Stomach smooth muscle (tissue), 2 donors: Measurements from ENCODE around the gene DGLUCY.
A peak's percentile ranks its signal among the peaks of the same experiment; 100 is the strongest.
"Not testable (repeated sequence)": the region's sequence is repeated elsewhere in the genome, so short reads cannot be mapped to it uniquely, and the experiment has no call there.

Experiments
- H3K27ac ChIP-seq: one replicate; pipeline ENCODE4 v1.7.0; 2013; ENCODE audit warnings: mild to moderate bottlenecking, low read length, inconsistent platforms
- H3K27me3 ChIP-seq, 2 donors: one replicate each; pipeline ENCODE4 v1.7.0; 2013; ENCODE audit warnings: low read length in 2 of 2; ENCODE audit not compliant: insufficient read depth in 2 of 2, control insufficient read depth in 1 of 2
- H3K36me3 ChIP-seq, 2 donors: one replicate each; pipeline ENCODE4 v1.7.0; 2013; ENCODE audit warnings: low read length in 2 of 2; ENCODE audit not compliant: control insufficient read depth in 2 of 2, insufficient read depth in 2 of 2
- H3K4me1 ChIP-seq: one replicate; pipeline ENCODE4 v1.7.0; 2013; ENCODE audit warnings: low read length; ENCODE audit not compliant: control insufficient read depth, insufficient read depth
- H3K4me3 ChIP-seq, 2 donors: one replicate each; pipeline ENCODE4 v1.7.0; 2013; ENCODE audit warnings: low read length in 2 of 2
- H3K9ac ChIP-seq, 2 donors: one replicate each; pipeline ENCODE4 v1.7.0; 2013; ENCODE audit warnings: low read length in 2 of 2, mild to moderate bottlenecking in 1 of 2
- H3K9me3 ChIP-seq, 2 donors: one replicate each; pipeline ENCODE4 v1.7.0; 2013; ENCODE audit warnings: low read length in 2 of 2; ENCODE audit not compliant: control insufficient read depth in 2 of 2
- donor health status: healthy.
- donor health status: Pancreatic carcinoma.

Gene DGLUCY

DNA sequence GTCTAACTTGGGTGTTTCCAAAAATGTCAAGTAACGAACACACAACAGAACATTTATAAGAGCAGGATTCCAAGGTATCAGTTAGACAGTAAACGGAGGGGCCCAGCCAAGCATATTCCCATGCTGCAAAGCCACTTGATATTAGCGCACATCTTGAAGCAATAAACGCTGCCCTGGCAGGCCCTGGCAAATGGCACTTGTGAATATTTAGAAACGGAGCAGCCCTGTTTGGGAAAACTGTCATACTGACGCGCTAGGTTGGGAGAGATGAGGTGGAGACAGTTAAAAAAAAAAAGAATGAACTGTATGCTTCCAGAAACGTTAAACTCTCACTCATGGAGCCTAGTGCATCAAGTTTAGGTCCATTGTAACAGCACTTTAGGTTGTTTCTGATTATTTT lies 9.3 kb downstream of the DGLUCY start:
- no peaks in the 10 kb centered on the region for H3K9me3 ChIP-seq
- peak overlapping the region; percentile 24 to 32 for H3K4me3 ChIP-seq

DNA sequence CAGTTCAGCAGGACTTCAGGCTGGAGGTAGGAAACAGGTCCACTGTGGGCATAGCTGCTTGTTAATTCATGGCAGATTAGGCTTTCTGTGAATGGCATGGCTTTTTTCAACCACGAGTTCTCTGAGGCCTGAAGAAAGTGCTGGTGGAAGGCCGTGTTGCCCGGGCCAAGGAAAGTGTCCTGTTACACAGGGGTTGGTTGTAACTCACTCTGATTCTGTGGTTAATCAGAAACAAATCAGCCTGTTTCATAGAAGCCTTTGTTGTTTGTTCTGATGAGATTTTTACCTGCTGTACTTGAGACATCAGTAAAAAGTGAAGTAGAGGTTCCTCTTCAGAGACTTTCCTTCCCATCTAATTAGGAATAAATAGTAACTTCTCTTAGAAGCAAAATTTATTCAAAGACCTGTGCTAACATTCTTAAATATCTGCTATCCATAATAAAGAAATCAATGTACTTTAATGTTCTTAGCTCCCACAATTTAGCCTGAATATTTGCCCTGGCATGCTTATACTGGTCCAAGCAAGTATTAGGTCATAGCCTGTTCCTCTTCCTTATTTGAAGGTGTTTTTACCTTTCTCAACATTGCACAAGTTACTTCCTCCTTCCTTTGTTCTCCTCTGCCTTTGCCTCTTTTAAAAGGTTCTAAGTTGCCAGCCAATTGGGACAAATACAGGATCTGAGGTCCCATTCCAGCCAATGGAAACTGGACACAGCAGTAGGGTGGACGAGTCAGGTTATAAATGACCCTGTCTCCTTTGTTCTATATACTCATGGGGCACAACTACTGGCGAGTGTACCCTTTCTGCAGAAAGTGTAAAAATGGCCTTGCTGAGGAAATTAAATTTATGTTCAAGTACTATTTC lies 10.8 kb downstream of the DGLUCY start:
- peaks cover 43% of the 10 kb centered on the region for H3K4me1 ChIP-seq
- peaks cover 7 to 14% of the 10 kb centered on the region in 2 donors for H3K36me3 ChIP-seq
- not testable (repeated sequence) for H3K4me3 ChIP-seq, H3K9me3 ChIP-seq, H3K27me3 ChIP-seq
- H3K9ac ChIP-seq = peak overlapping the region in 1 of 2 donors; percentile 21
- H3K27ac ChIP-seq = peak overlapping the region; percentile 84

More for the DNA sequence above, 9.3 kb downstream of the DGLUCY start:
- H3K27ac ChIP-seq = peak overlapping the region; percentile 84
- peaks cover 12 to 14% of the 10 kb centered on the region in 2 donors for H3K36me3 ChIP-seq
- H3K9ac ChIP-seq = peak overlapping the region; percentile 37 to 63
- H3K4me1 ChIP-seq = peaks cover 47% of the 10 kb centered on the region
- no peaks in the 10 kb centered on the region for H3K27me3 ChIP-seq

DNA sequence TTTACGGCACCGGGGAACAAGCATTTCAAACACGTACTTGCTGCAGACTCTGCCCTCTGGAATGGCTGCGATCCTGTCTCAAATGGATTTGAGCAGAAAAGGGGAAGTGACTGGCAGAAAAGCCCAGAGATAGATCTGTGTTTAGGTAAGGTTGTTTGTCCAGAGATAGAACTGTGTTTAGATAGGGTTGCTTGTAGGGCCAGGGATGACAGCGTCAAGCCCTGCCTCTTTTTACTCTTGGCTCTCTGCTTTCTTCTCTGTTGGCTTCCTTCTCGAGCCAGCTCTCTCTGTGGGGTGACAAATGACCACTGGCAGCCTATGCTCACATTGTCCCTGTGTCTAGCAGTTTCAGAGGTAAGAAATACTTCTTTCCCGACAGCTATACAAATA lies 11.4 kb downstream of the DGLUCY start:
- peaks cover 7 to 18% of the 10 kb centered on the region in 2 donors for H3K36me3 ChIP-seq
- H3K27ac ChIP-seq = peak overlapping the region; percentile 58
- no peaks in the 10 kb centered on the region for H3K9me3 ChIP-seq
- H3K27me3 ChIP-seq = no peaks in the 10 kb centered on the region
- peaks cover 37% of the 10 kb centered on the region for H3K4me1 ChIP-seq
- no peak overlapping the region for H3K4me3 ChIP-seq
- no peak overlapping the region for H3K9ac ChIP-seq

DNA sequence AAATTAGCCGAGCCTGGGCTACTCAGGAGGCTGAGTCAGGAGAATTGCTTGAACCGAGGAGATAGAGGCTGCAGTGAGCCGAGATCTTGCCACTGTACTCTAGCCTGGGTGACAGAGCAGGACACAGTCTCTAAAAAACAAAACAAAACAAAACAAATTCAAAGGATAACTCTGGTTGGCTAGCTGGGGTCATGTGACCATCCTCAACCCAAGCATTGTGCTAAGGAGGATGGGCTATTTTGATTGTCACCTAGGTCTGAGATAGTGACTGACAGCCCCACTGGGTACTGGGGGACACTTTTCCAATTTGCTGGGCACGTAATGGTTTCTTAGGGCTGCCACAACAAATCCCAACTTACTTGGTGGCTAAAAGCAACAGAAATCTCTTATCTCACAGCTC lies 11.9 kb downstream of the DGLUCY start:
- H3K36me3 ChIP-seq = peaks cover 7 to 17% of the 10 kb centered on the region in 2 donors
- peak overlapping the region; percentile 58 for H3K27ac ChIP-seq
- no peak overlapping the region for H3K4me3 ChIP-seq
- no peaks in the 10 kb centered on the region for H3K9me3 ChIP-seq
- H3K27me3 ChIP-seq = no peaks in the 10 kb centered on the region
- peaks cover 37% of the 10 kb centered on the region for H3K4me1 ChIP-seq
- H3K9ac ChIP-seq = no peak overlapping the region

DNA sequence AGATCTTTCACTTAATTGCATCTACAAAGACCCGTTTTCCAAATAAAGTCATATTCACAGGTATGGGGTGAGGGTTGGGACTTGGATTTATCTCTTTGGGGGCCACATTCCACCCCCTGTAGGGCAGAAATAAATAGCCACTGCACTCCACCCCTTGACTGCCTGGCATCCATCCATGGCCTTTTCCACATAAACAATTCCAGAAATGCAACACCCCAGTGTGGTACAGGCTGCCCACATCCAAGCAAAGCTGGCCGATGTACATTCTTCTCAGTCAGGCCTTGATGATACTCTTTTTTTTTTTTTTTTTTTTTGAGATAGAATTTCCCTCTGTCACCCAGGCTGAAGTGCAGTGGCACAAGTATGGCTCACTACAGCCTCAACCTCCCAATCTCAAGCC lies 12.9 kb downstream of the DGLUCY start:
- H3K27me3 ChIP-seq = no peaks in the 10 kb centered on the region
- no peaks in the 10 kb centered on the region for H3K9me3 ChIP-seq
- no peak overlapping the region for H3K27ac ChIP-seq
- H3K4me1 ChIP-seq = peaks cover 37% of the 10 kb centered on the region
- H3K4me3 ChIP-seq = no peak overlapping the region
- H3K36me3 ChIP-seq = peaks cover 8 to 14% of the 10 kb centered on the region in 2 donors
- H3K9ac ChIP-seq = no peak overlapping the region

DNA sequence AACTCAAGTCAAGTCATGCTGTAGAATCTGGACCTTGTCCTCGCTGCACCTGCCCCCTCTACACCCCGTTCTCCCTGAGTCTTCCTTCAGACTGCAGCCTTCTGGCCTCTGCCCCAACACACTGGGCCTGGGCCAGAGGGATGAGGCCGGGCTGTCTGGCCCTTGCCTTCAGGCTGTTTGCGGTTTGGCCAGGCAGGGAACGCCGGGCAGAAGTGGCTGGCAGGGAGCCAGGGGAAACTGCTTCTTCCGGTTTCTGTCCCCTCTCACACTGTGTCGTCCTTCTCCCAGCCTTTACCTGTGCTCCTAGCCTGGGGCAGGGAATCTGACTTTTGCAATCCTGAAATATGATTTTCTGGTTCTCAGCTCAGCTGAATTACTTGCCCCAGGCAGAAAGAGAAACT lies 13.5 kb downstream of the DGLUCY start:
- Histone ChIP-seq H3K27me3 (no peaks in the 10 kb centered on the region), H3K27ac (peak overlapping the region; percentile 49), H3K4me1 (peaks cover 37% of the 10 kb centered on the region), H3K36me3 (peaks cover 10 to 14% of the 10 kb centered on the region in 2 donors), H3K9me3 (no peaks in the 10 kb centered on the region), H3K9ac (no peak overlapping the region), H3K4me3 (no peak overlapping the region)

DNA sequence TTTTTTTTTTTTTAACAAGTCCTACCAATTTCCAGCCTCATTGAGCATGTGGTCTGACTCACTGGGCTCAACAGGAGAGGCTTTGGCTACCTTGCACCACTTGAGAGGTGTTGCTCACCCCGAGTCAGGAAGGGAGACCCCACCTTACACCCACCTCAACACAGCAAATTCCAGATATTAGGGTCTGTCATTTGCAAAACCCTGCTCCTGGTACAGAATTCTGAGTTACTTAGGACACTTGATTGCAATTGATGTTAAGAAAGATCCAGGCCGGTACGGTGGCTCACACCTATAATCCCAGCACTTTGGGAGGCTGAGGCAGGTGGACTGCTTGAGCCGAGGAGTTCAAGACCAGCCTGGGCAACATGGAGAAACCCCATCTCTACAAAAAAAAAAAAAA lies 14.1 kb downstream of the DGLUCY start:
- no peak overlapping the region for H3K4me3 ChIP-seq
- H3K27me3 ChIP-seq = no peaks in the 10 kb centered on the region
- H3K27ac ChIP-seq = peak overlapping the region; percentile 49
- H3K9me3 ChIP-seq = no peaks in the 10 kb centered on the region
- H3K36me3 ChIP-seq = peaks cover 10 to 14% of the 10 kb centered on the region in 2 donors
- peaks cover 34% of the 10 kb centered on the region for H3K4me1 ChIP-seq
- no peak overlapping the region for H3K9ac ChIP-seq

DNA sequence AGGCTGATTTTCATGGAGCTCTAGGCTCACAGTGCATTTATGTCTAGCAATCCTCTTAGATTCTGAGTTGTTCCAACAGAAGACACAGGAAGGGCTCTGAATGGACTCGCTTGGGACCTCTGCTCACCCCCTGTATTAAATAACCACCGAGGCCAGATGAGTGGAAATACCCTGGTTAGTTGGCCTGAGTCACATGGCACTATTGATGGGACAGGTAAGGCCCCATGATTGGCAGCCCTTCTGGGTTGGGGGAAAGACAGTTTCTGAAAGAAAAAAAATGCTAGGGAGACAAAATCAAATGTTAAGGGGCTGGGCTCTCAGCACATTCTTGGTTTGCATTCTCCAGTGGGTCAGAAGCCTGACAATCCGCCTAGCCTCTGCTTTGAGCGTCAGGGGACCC lies 14.8 kb downstream of the DGLUCY start:
- Histone ChIP-seq H3K27ac (no peak overlapping the region), H3K36me3 (peaks cover 10 to 16% of the 10 kb centered on the region in 2 donors), H3K9me3 (no peaks in the 10 kb centered on the region), H3K9ac (no peak overlapping the region), H3K4me1 (peaks cover 28% of the 10 kb centered on the region), H3K4me3 (no peak overlapping the region), H3K27me3 (no peaks in the 10 kb centered on the region)

DNA sequence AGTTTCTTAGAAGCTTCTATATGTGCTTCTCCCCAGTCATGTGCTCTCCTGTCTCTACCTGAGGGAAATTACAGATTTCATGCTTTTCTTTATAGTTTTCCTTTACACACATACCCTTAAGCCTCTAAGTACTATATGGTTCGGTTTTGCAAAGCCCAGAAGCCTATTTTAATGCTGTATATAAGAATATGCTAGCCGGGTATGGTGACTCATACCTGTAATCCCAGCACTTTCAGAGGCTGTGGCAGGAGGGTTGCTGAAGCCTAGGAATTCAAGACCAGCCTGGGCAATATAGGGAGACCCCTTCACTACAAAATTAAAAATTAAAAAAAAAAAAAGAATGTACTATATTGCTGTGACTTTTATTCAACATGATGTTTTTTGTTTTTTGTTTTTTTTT lies 15.4 kb downstream of the DGLUCY start:
- peaks cover 24% of the 10 kb centered on the region for H3K4me1 ChIP-seq
- H3K9ac ChIP-seq = no peak overlapping the region
- H3K27me3 ChIP-seq = no peaks in the 10 kb centered on the region
- H3K4me3 ChIP-seq = no peak overlapping the region
- no peak overlapping the region for H3K27ac ChIP-seq
- H3K9me3 ChIP-seq = no peaks in the 10 kb centered on the region
- peaks cover 10 to 20% of the 10 kb centered on the region in 2 donors for H3K36me3 ChIP-seq

DNA sequence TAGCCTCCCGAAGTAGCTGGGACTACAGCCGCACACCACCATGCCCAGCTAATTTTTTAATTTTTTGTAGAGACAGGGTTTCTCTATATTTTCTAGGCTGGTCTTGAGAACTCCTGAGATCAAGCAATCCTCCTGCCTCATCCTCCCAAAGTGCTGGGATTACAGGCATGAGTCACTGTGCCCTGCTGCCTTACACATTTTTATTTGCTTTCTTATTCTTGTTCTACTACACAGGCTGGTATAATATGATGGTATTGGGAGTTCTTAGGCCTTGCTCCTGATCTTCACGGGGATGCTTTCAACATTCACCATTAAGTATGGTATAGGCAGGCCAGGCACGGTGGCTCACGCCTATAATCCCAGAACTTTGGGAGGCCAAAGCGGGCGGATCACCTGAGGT lies 21.2 kb downstream of the DGLUCY start:
- Histone ChIP-seq H3K4me1 (peaks cover 2% of the 10 kb centered on the region), H3K9ac (no peak overlapping the region), H3K4me3 (no peak overlapping the region), H3K27me3 (no peaks in the 10 kb centered on the region), H3K36me3 (peaks cover 5 to 13% of the 10 kb centered on the region in 2 donors), H3K9me3 (no peaks in the 10 kb centered on the region), H3K27ac (no peak overlapping the region)
